Stomach (tissue), 4 donors: ENCODE data around the gene SUPT16H.

Experiments
- EP300 ChIP-seq: sonication (generic); formaldehyde crosslinking; IDR thresholded peaks from one replicate; pipeline ENCODE4 v1.6.1; 2017; ENCODE audit warnings: antibody characterized with exemption
- POLR2A ChIP-seq, 4 donors: fragments of 450-650 bp; IDR thresholded peaks; one replicate each; pipeline ENCODE4 v1.6.1; 2016; ENCODE audit warnings: antibody characterized with exemption in 4 of 4, control low read depth in 2 of 4, mild to moderate bottlenecking in 1 of 4, moderate library complexity in 1 of 4
- POLR2AphosphoS5 ChIP-seq, 3 donors: sonication (generic); formaldehyde crosslinking; IDR thresholded peaks; one replicate each; pipeline ENCODE4 v1.6.1; 2016; ENCODE audit warnings: antibody characterized with exemption in 3 of 3
- TF ChIP-seq, protein P1 (sequence below), 7 experiments: fragments of 450-650 bp in 4 of 7; fragments of 200-600 bp in 3 of 7; sonication (generic) in 3 of 7; IDR thresholded peaks; one replicate each; pipeline ENCODE4 v1.5.1; 2016 to 2019; ENCODE audit warnings: antibody characterized with exemption in 7 of 7, control low read depth in 2 of 7, mild to moderate bottlenecking in 1 of 7

DNA sequence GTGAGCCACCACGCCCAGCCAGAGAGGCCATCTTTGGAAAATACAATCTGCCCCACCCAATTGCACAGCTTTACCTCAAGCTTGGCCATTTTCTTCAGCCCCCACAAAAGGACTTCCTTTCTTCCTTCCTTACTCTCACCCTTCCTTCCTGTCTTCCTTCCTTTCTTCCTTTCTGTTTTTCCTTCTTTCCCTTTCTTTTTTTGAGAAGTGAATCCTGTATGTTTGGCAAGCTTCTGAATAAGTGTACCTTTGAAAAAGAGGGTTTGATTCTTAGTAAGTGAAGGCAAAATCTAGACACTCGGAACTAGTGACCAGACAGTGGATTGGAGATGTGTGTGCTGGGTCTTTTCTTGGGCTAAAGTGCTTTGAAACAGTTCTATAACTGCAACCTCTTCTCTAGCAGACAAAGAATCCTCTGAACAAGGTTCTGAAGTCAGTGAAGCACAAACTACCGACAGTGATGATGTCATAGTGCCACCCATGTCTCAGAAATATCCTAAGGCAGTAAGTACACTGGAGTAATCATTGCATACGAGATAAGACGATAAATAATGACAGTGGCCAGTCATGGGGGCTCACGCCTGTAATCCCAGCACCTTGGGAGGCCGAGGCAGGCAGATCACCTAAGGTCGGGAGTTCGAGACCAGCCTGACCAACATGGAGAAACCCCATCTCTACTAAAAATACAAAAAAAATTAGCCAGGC, 49.5 kb downstream of the SUPT16H start:
- TF ChIP-seq POLR2AphosphoS5 (IDR thresholded peaks at IDR 0.05) (no peak), POLR2A (IDR thresholded peaks at IDR 0.05) (no peak), EP300 (no peak)
- TF ChIP-seq, protein P1, sequence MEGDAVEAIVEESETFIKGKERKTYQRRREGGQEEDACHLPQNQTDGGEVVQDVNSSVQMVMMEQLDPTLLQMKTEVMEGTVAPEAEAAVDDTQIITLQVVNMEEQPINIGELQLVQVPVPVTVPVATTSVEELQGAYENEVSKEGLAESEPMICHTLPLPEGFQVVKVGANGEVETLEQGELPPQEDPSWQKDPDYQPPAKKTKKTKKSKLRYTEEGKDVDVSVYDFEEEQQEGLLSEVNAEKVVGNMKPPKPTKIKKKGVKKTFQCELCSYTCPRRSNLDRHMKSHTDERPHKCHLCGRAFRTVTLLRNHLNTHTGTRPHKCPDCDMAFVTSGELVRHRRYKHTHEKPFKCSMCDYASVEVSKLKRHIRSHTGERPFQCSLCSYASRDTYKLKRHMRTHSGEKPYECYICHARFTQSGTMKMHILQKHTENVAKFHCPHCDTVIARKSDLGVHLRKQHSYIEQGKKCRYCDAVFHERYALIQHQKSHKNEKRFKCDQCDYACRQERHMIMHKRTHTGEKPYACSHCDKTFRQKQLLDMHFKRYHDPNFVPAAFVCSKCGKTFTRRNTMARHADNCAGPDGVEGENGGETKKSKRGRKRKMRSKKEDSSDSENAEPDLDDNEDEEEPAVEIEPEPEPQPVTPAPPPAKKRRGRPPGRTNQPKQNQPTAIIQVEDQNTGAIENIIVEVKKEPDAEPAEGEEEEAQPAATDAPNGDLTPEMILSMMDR (IDR thresholded peaks at IDR 0.05), result no peak
